Thymus (tissue), 11 donors: ENCODE data around the gene USP7. TPM values are rescaled to one million over a fixed set of nuclear protein-coding genes. Genes with fewer than 3 reads are reported as not detected.
A peak's percentile ranks its signal among the peaks of the same experiment; 100 is the strongest.

Experiments
- DNase-seq, 9 donors: peaks; one replicate each; pipeline ENCODE4 v3.0.0-alpha.2; 2013; ENCODE audit warnings: low spot score in 9 of 9, low read depth in 6 of 9, missing footprints in 1 of 9
- H3K27ac ChIP-seq, 2 donors: one replicate each; pipeline ENCODE4 v1.5.1; 2013; ENCODE audit warnings: control low read depth in 1 of 2, low read depth in 1 of 2, low read length in 1 of 2, mild to moderate bottlenecking in 1 of 2, moderate library complexity in 1 of 2
- H3K27me3 ChIP-seq, 2 donors: one replicate each; pipeline ENCODE4 v1.5.1; 2013; ENCODE audit warnings: low read length in 1 of 2; ENCODE audit not compliant: control insufficient read depth in 2 of 2, insufficient read depth in 1 of 2
- H3K36me3 ChIP-seq, 2 donors: one replicate each; pipeline ENCODE4 v1.5.1; 2013; ENCODE audit warnings: low read length in 1 of 2, mild to moderate bottlenecking in 1 of 2, moderate library complexity in 1 of 2; ENCODE audit not compliant: control insufficient read depth in 2 of 2, insufficient read depth in 2 of 2
- H3K4me1 ChIP-seq, 2 donors: one replicate each; pipeline ENCODE4 v1.5.1; 2013; ENCODE audit warnings: low read length in 2 of 2; ENCODE audit not compliant: control insufficient read depth in 2 of 2, insufficient read depth in 2 of 2
- H3K4me3 ChIP-seq, 2 donors: one replicate each; pipeline ENCODE4 v1.5.1; 2013; ENCODE audit warnings: low read length in 2 of 2, control low read depth in 1 of 2, mild to moderate bottlenecking in 1 of 2
- H3K9me3 ChIP-seq, 2 donors: one replicate each; pipeline ENCODE4 v1.5.1; 2013; ENCODE audit warnings: low read length in 1 of 2, mild to moderate bottlenecking in 1 of 2; ENCODE audit not compliant: control insufficient read depth in 2 of 2, insufficient read depth in 1 of 2
- WGBS: extraction: QIAGEN DNeasy Blood & Tissue Kit; methylation state at CpG from one replicate; pipeline ENCODE4 v1.1.7; 2013; 5-methylcytosine and 5-hydroxymethylcytosine counted together
- polyA plus RNA-seq: library from polyadenylated mRNA; stranded (reverse); fragments of 200-250 nt; gene quantifications from one replicate; pipeline ENCODE4 v1.2.3, GENCODE V29; 2013
- total RNA-seq: library from RNA; stranded (reverse); fragments of 120-200 nt; gene quantifications from one replicate; pipeline ENCODE4 v1.2.4, GENCODE V29; 2013
- donor health status: healthy.

Gene USP7
- total and polyA plus RNA-seq, 2 donors = 58.3 to 75.1 TPM

DNA sequence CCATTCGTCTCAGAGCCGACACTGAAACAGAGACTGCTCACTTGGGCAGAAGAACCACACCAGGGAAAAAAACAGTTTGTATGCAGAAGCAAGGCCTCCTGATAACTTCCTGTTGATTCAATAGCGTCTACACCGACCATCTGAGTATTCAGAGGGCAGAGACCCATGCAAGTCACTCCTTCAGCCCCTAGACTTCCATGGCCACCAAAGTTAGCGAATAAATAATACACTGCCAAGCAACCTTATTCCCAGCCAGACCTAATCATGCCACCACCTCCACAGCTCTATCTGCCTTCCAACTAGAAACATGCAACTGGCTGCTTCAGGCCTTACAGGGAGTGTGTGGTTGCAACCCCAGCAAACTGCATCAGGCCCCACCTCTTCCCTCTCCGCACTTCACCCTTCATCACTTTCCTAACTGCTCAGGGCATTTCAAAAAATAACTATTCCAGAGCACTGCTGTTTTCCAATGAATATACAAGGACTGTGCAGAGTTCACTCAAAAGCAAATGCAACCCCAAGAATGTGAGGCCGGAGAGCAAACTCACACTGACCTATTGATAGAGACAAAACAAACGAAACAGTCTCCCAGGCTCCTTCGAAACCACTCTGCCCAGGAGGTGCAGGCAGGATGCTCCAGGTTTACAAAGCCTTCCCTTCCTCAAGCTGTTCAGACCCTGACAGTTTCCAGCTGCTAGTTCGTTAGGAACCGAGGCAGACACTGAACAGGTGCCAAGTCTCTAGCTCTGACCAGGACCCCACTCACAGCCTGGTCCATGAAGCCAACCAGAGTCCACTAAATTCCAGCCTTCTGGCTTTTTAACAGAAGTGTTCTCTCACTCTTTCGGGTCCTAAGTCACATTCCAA lies 3.6 kb downstream of the USP7 start:
- H3K27ac ChIP-seq = peak overlapping the region; percentile 79 to 99
- WGBS = 26% methylated on average over 12 of the region's 12 CpGs
- H3K4me3 ChIP-seq = peak overlapping the region; percentile 40 to 47

DNA sequence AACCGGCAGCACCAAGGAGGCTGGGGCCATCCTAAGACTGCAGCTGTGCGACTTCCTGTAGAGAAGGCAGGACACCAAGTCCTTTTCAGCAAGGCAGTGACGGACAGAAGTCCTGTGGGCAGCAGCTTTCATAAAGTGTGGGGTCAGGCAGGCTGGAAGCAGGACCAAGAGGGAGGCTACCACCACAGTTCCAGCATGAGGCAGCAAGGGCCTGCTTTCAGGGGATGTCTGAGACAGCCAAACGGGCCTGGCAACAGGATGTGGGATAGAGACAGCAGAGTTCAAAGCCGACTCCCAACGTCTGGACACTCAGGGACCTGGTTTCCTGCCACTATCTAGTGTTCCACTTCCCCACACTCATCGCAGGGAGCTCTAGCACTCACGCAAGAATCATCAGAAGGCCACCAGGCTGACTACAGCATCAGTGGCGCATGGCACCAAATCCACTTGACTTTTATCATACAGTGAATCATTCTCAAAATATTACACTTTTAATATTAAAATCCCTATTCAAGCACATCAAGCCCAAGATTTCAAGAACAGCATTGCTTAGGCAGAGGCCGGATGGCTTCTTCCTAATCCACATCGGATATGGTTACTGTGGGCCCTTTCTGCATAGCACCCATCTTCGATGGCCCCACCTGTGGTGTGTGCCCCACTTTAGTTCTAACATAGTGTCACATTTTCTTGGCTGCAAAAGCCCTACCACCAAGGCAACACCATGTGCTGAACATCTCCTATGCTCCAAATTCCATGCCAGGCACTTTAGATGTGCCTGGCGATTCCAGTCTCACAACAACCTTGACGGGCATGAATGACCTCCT lies 5.2 kb downstream of the USP7 start:
- H3K4me1 ChIP-seq = peaks cover 48 to 73% of the 10 kb centered on the region in 2 donors
- DNase-seq = peak in 3 of 9 donors; percentile 29 to 63 (median 41)

More for the DNA sequence above, 3.6 kb downstream of the USP7 start:
- peaks cover 0 to 4% of the 10 kb centered on the region in 2 donors for H3K36me3 ChIP-seq
- no peaks in the 10 kb centered on the region for H3K9me3 ChIP-seq
- DNase-seq = peak in 3 of 9 donors; percentile 22 to 73 (median 43)
- no peaks in the 10 kb centered on the region for H3K27me3 ChIP-seq
- peaks cover 53 to 68% of the 10 kb centered on the region in 2 donors for H3K4me1 ChIP-seq

DNA sequence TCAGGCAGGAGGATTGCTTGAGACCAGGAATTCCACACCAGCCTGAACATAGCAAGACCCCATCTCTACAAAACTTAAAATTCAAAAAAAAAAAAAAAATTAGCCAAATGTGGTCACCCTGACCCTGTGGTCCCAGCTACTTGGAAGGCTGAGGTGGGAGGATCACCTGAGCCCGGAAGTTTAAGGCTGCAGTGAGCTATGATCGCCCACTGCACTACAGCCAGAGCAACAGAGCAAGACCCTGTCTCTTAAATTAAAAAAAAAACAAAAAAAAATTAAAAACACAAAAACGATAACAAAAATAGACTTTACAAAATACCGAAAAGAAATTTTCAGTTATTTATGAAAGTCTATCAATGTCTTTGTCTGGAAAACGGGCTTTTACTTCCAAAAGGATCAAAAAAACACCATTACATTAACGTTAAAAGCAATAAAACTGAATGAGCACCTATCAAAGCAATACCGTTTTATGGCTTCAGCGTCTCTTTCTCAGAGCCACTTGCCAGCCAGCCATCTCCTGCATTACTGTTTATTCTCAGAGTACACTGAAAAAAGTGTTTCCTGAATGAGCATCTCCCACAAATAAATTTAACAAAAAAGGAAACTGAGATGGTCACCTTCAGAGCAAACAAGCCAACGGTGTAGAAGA lies 6.1 kb downstream of the USP7 start:
- H3K4me1 ChIP-seq = peaks cover 56 to 80% of the 10 kb centered on the region in 2 donors
- peaks cover 0 to 4% of the 10 kb centered on the region in 2 donors for H3K36me3 ChIP-seq
- peak overlapping the region; percentile 82 to 99 for H3K27ac ChIP-seq
- H3K4me3 ChIP-seq = peak overlapping the region; percentile 36 to 47
- 62% methylated on average over 9 of the region's 9 CpGs for WGBS
- no peak for DNase-seq
- H3K27me3 ChIP-seq = no peaks in the 10 kb centered on the region
- H3K9me3 ChIP-seq = no peaks in the 10 kb centered on the region

More for the DNA sequence above, 5.2 kb downstream of the USP7 start:
- H3K27me3 ChIP-seq = no peaks in the 10 kb centered on the region
- H3K27ac ChIP-seq = peak overlapping the region; percentile 85 to 99
- H3K36me3 ChIP-seq = peaks cover 0 to 4% of the 10 kb centered on the region in 2 donors
- no peaks in the 10 kb centered on the region for H3K9me3 ChIP-seq
- WGBS = 41% methylated on average over 14 of the region's 14 CpGs
- H3K4me3 ChIP-seq = peak overlapping the region; percentile 36 to 47

DNA sequence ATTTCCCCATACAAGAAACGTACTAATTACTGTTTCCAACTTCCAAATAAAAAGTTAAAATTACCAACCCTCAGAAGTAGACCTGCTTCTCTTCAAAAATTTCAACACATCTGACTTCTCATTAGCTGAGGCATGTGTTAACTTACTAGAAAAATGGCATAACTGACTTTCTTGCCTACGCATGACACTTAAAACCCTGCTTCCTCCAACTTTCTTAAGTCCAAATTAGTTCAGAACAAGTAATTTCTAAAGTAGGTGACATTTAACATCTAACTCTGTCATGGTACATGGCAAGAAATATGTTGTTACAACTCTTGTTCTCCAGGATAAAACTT lies 6.7 kb downstream of the USP7 start:
- no peak overlapping the region for H3K4me3 ChIP-seq
- no peak overlapping the region for H3K27ac ChIP-seq
- H3K36me3 ChIP-seq = peaks cover 0 to 4% of the 10 kb centered on the region in 2 donors
- peaks cover 62 to 84% of the 10 kb centered on the region in 2 donors for H3K4me1 ChIP-seq
- no peak for DNase-seq
- WGBS = 78% methylated on average over 2 of the region's 2 CpGs
- H3K27me3 ChIP-seq = no peaks in the 10 kb centered on the region
- no peaks in the 10 kb centered on the region for H3K9me3 ChIP-seq

DNA sequence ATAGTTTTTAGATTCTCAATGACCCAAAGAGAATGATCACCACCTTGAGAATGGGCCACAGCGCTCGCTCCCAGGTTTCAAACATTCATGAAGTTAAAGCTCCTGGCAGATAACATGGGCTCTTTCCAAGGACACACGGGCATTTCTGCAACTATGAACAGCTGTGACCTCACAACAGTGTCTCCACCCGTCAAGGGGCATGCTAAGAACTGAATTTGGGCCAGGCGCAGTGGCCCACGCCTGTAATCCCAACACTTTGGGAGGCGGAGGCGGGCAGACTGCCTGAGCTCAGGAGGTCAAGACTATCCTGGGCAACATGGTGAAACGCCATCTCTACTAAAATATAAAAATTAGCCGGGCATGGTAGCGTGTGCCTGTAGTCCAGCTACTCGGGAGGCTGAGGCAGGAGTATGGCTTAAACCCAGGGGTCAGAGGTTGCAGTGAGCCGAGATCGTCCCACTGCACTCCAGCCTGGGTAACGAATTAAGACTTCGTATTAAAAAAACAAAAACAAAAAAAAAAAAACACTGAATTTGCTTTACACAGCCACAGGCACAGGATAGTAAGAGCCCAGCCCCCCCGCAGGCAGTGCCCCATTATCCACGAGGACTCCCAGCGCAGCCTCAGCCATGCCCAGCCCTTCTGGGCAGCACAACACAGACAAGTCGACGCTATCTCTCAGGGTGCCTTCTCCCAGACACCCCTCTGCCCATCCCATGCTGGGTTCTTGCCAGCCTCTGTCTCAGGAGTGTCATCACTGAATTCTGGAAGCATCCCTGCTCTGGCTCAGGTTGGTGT lies 7.2 kb downstream of the USP7 start:
- no peaks in the 10 kb centered on the region for H3K36me3 ChIP-seq
- H3K27me3 ChIP-seq = no peaks in the 10 kb centered on the region
- H3K4me3 ChIP-seq = no peak overlapping the region
- no peaks in the 10 kb centered on the region for H3K9me3 ChIP-seq
- H3K27ac ChIP-seq = peak overlapping the region in 1 of 2 donors; percentile 7
- WGBS = 93% methylated on average over 21 of the region's 21 CpGs
- H3K4me1 ChIP-seq = peaks cover 64 to 85% of the 10 kb centered on the region in 2 donors
- no peak for DNase-seq

DNA sequence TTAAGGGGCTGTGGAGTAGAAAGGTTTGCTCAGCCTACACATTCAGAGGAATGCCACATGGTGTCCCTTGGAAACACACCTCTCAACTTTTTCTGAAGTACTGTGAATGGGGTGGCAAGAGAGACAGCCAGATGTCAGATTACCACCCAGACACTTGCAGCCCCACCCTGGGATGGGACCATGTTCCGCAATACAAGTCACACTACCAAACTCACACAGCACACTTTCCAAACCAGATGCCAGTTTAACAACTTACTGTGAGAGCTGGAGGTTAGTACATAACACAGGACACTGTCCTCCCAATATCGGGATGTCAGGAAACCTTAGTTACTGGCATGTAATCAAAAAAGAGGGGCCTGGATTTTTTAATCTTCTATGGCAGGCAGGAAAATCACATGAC lies 7.9 kb downstream of the USP7 start:
- H3K9me3 ChIP-seq = no peaks in the 10 kb centered on the region
- no peaks in the 10 kb centered on the region for H3K27me3 ChIP-seq
- no peak for DNase-seq
- peak overlapping the region; percentile 7 to 21 for H3K27ac ChIP-seq
- H3K36me3 ChIP-seq = no peaks in the 10 kb centered on the region
- H3K4me3 ChIP-seq = no peak overlapping the region
- H3K4me1 ChIP-seq = peaks cover 67 to 86% of the 10 kb centered on the region in 2 donors
- 87% methylated on average over 2 of the region's 2 CpGs for WGBS

DNA sequence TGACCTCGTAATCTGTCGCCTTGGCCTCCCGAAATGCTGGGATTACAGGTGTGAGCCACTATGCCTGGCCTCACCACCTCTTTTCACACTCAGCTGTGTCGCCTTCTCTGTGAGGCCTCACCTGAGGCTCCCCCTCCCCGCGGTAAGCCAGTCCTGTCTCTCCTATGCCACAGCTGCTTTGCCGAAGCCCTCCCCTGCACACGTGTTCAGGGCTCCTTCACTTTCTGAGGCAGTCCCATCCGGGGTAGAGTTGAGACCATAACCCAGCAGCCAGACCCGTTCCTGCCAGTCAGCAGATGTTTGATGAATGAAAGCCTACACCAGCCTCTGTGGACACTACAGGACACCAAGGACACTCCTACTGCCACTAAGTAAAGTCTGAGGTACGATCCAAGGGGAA lies 10.6 kb downstream of the USP7 start:
- H3K36me3 ChIP-seq = no peaks in the 10 kb centered on the region
- peak in 4 of 9 donors; percentile 54 to 72 (median 64) for DNase-seq
- H3K27ac ChIP-seq = peak overlapping the region in 1 of 2 donors; percentile 30
- H3K9me3 ChIP-seq = no peaks in the 10 kb centered on the region
- H3K4me1 ChIP-seq = peaks cover 76 to 79% of the 10 kb centered on the region in 2 donors
- H3K4me3 ChIP-seq = no peak overlapping the region
- no peaks in the 10 kb centered on the region for H3K27me3 ChIP-seq
- 45% methylated on average over 11 of the region's 11 CpGs for WGBS

DNA sequence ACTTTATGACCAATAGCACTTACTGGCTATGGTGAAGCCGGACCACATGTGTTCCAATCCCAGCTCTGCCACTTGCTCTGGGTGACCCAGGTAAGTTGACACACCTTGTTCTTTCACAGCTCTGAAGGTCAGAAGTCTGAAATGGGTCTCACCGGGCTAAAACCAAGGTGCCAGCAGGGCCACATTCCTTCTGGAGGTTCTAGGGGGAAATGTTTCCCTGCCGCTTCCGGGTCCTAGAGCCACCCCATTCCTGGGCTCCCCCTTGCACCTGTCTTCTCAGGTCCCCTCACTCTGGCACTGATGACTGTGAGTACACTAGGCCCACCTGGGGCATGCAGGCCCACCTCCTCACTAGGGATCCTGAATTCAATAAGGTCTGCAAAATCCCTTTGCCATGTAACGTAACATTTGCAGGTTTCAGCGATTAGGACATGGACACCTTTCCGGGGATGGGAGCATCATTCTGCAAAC lies 11.4 kb downstream of the USP7 start:
- peaks cover 70 to 76% of the 10 kb centered on the region in 2 donors for H3K4me1 ChIP-seq
- H3K27me3 ChIP-seq = no peaks in the 10 kb centered on the region
- no peak for DNase-seq
- WGBS = 97% methylated on average over 7 of the region's 7 CpGs
- H3K9me3 ChIP-seq = no peaks in the 10 kb centered on the region
- peak overlapping the region in 1 of 2 donors; percentile 8 for H3K27ac ChIP-seq
- H3K4me3 ChIP-seq = no peak overlapping the region
- H3K36me3 ChIP-seq = no peaks in the 10 kb centered on the region
